ENCODE measurements around the gene TOMM7. TPM values are rescaled to one million over a fixed set of nuclear protein-coding genes. Genes with fewer than 3 reads are reported as not detected.

Gene TOMM7
- total and polyA plus RNA-seq, 10 donors, result 85.4 to 524 (median 300) TPM

DNA sequence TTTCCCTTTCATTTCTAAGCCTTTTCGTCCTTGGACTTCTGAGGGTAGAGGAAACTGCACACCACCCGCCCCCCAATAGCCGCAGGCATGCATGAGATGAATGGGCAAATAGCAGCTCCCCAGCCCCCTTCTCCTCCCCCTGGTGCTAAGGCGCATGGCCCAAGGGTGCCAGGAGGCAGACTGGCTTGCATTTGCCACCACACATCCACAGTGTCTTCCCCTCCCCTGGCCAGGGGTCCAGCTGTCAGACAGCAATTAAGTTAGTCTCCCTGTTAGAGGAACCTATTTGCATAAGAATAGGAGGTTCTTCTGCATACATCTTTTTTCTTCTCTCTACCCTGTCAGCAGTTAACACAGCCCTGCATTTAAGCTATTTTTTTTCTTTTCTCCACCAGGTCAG is 20.2 kb downstream of the TOMM7 start:
- intact Hi-C loops (cut with DNase I; ENCODE audit: low total_unique reads), result no loop called here
- H3K27me3 ChIP-seq (replicated peaks in 1 of 7), result no peaks in the 10 kb centered on the region

DNA sequence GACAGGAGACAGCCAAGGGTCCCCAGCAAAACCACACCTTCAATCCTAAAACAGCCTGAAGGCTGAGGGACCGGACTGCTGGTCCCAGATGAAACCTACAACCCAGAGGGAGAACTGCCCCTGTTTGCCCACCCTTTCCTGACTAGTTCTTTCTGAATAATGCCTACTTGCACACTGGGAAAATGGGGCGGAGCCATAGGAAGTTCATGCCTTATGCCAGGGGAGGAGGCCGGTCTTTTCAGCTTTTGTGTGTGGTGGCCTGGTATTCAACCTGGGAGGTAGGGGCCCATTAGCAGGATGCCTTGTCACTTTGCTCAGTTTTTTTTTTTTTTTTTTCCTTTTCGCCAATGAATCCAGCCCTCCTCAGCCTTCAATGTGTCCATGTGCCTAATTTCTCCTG is 20.7 kb downstream of the TOMM7 start:
- intact Hi-C loops (cut with DNase I; ENCODE audit: low total_unique reads), result no loop called here
- Histone ChIP-seq H3K4me3 (no peak overlapping the region), H3K4me1 (no peaks in the 10 kb centered on the region), H3K36me3 (no peaks in the 10 kb centered on the region), H3K27ac (no peak overlapping the region), H3K9me3 (no peaks in the 10 kb centered on the region), H3K27me3 (replicated peaks in 1 of 7) (no peaks in the 10 kb centered on the region)
- TF ChIP-seq POLR2AphosphoS5 (IDR thresholded peaks at IDR 0.05) (no peak), POLR2A (IDR thresholded peaks at IDR 0.05) (no peak)
- TF ChIP-seq, protein P1, sequence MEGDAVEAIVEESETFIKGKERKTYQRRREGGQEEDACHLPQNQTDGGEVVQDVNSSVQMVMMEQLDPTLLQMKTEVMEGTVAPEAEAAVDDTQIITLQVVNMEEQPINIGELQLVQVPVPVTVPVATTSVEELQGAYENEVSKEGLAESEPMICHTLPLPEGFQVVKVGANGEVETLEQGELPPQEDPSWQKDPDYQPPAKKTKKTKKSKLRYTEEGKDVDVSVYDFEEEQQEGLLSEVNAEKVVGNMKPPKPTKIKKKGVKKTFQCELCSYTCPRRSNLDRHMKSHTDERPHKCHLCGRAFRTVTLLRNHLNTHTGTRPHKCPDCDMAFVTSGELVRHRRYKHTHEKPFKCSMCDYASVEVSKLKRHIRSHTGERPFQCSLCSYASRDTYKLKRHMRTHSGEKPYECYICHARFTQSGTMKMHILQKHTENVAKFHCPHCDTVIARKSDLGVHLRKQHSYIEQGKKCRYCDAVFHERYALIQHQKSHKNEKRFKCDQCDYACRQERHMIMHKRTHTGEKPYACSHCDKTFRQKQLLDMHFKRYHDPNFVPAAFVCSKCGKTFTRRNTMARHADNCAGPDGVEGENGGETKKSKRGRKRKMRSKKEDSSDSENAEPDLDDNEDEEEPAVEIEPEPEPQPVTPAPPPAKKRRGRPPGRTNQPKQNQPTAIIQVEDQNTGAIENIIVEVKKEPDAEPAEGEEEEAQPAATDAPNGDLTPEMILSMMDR (IDR thresholded peaks at IDR 0.05 in 8 of 11, conservative IDR thresholded peaks at IDR 0.05 in 3 of 11), result no peak
- WGBS, 5 donors, result 80 to 97% (median 91%) methylated on average over 4 of the region's 4 CpGs
- DNase-seq, result no peak

More for the DNA sequence above, 20.2 kb downstream of the TOMM7 start:
- H3K36me3 ChIP-seq, result no peaks in the 10 kb centered on the region
- H3K4me1 ChIP-seq, result no peaks in the 10 kb centered on the region
- H3K27ac ChIP-seq, result no peak overlapping the region
- no peak overlapping the region for H3K4me3 ChIP-seq
- TF ChIP-seq, protein P1 (IDR thresholded peaks at IDR 0.05 in 8 of 11, conservative IDR thresholded peaks at IDR 0.05 in 3 of 11), result no peak
- no peak for TF ChIP-seq POLR2A (IDR thresholded peaks at IDR 0.05)
- TF ChIP-seq POLR2AphosphoS5 (IDR thresholded peaks at IDR 0.05), result no peak
- WGBS, 5 donors, result 86 to 96% (median 90%) methylated on average over 4 of the region's 4 CpGs
- DNase-seq, result no peak
- no peaks in the 10 kb centered on the region for H3K9me3 ChIP-seq

DNA sequence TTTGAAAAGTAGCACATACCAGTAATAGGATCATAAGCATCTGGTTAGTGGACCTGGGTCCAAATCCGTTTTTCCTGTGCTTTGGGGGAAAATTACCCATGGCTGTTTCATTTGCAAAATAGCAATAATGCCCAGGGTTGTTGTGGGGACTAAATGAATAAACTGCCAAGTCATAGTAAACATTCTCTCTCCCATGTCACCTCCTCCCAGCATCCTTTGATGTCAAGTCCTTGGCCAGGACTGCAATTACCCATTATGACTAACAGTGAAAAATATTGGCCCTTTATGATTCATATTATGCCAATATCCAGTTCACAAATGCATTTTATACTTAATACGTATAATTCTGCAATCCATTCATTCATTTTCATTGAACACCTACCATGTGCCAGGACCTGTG is 23.0 kb downstream of the TOMM7 start:
- Histone ChIP-seq H3K27me3 (replicated peaks in 1 of 7) (no peaks in the 10 kb centered on the region), H3K36me3 (no peaks in the 10 kb centered on the region), H3K4me3 (no peak overlapping the region), H3K4me1 (no peaks in the 10 kb centered on the region), H3K27ac (no peak overlapping the region), H3K9me3 (peaks cover 0 to 6% (median 0%) of the 10 kb centered on the region in 8 donors)
- no peak for DNase-seq
- 71 to 85% (median 79%) methylated on average over 2 of the region's 2 CpGs for WGBS, 5 donors
- no peak for TF ChIP-seq POLR2A (IDR thresholded peaks at IDR 0.05)
- TF ChIP-seq, protein P1 (IDR thresholded peaks at IDR 0.05 in 8 of 11, conservative IDR thresholded peaks at IDR 0.05 in 3 of 11), result no peak
- no peak for TF ChIP-seq POLR2AphosphoS5 (IDR thresholded peaks at IDR 0.05)
- intact Hi-C loops (cut with DNase I; ENCODE audit: low total_unique reads), result no loop called here

DNA sequence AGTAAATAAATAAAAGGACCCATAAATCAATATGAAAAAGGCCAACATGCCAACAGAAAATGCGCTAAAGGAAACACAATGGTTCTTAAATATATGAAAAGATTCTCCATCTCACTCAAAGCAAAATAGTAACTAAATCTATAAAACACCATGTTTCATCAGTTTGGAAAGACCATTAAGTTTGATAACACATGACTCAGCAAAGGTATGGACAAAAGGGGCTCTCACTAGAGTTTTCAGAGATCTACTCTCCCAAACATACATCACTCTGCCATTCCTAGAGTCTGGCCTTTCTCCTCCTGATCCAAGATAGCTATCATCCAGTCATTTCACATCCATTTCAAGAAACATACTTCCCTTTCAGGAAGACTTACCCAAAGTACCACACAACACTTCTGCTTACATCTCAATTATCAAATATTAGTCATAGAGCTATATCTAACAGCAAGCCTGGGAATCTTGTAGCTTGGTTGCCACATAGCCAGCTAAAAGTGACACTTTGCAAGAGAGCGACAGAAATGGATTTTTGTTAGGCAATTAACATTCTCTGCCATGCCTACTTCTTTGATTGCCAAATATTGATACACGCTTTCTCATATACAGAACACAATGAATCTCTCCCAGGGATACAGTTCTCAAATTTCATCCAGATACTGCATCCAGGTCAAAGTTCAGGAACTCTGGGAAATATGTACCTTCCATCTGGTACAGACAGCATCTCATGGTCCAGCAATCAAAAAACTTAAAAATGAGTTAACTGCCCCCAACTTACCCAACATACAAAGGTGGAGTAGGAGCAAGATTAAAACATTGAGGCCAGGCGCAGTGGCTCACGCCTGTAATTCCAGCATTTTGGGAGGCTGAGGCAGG is 28.8 kb downstream of the TOMM7 start:
- intact Hi-C loops (cut with DNase I; ENCODE audit: low total_unique reads), result no loop called here
- H3K36me3 ChIP-seq, result no peaks in the 10 kb centered on the region

More for the DNA sequence above, 28.8 kb downstream of the TOMM7 start:
- no peaks in the 10 kb centered on the region for H3K27me3 ChIP-seq (replicated peaks in 1 of 7)
- no peaks in the 10 kb centered on the region for H3K4me1 ChIP-seq
- DNase-seq, result no peak
- no peak overlapping the region for H3K4me3 ChIP-seq
- WGBS, 5 donors, result 90 to 98% (median 96%) methylated on average over 5 of the region's 5 CpGs
- TF ChIP-seq POLR2A (IDR thresholded peaks at IDR 0.05) (no peak), POLR2AphosphoS5 (IDR thresholded peaks at IDR 0.05) (no peak)
- TF ChIP-seq, protein P1 (IDR thresholded peaks at IDR 0.05 in 8 of 11, conservative IDR thresholded peaks at IDR 0.05 in 3 of 11), result no peak
- no peak overlapping the region for H3K27ac ChIP-seq
- peaks cover 0 to 6% (median 0%) of the 10 kb centered on the region in 8 donors for H3K9me3 ChIP-seq

All from spleen (tissue), 11 donors.